Esophagus (tissue), 2 donors: ENCODE data around the gene ZDHHC24. TPM values are rescaled to one million over a fixed set of nuclear protein-coding genes. Genes with fewer than 3 reads are reported as not detected.

Experiments used
- H3K27ac ChIP-seq, 2 donors: one replicate each; pipeline ENCODE4 v1.5.1; 2013; ENCODE audit warnings: low read depth in 2 of 2, mild to moderate bottlenecking in 2 of 2, inconsistent platforms in 1 of 2, low read length in 1 of 2, moderate library complexity in 1 of 2
- H3K27me3 ChIP-seq, 2 donors: one replicate each; pipeline ENCODE4 v1.6.1; 2013; ENCODE audit warnings: low read length in 2 of 2, control low read depth in 1 of 2, mild to moderate bottlenecking in 1 of 2; ENCODE audit not compliant: insufficient read depth in 2 of 2, control insufficient read depth in 1 of 2
- H3K36me3 ChIP-seq, 2 donors: one replicate each; pipeline ENCODE4 v1.6.1; 2013; ENCODE audit warnings: low read length in 1 of 2; ENCODE audit not compliant: control insufficient read depth in 2 of 2, insufficient read depth in 2 of 2
- H3K4me1 ChIP-seq, 2 donors: one replicate each; pipeline ENCODE4 v1.6.1; 2013; ENCODE audit warnings: low read length in 1 of 2; ENCODE audit not compliant: control insufficient read depth in 2 of 2, insufficient read depth in 2 of 2
- H3K4me3 ChIP-seq, 2 donors: one replicate each; pipeline ENCODE4 v1.5.1; 2013; ENCODE audit warnings: low read length in 2 of 2, mild to moderate bottlenecking in 2 of 2, low read depth in 1 of 2, moderate library complexity in 1 of 2
- H3K9me3 ChIP-seq, 2 donors: one replicate each; pipeline ENCODE4 v1.6.1; 2013; ENCODE audit warnings: mild to moderate bottlenecking in 2 of 2, low read depth in 1 of 2, low read length in 1 of 2, moderate library complexity in 1 of 2; ENCODE audit not compliant: control insufficient read depth in 2 of 2, insufficient read depth in 1 of 2
- WGBS, 2 donors: extraction: QIAGEN DNeasy Blood & Tissue Kit; methylation state at CpG; one replicate each; pipeline ENCODE4 v1.1.7; 2013; 5-methylcytosine and 5-hydroxymethylcytosine counted together
- polyA plus RNA-seq, 2 donors: library from polyadenylated mRNA; stranded (reverse); fragments of 200-250 nt; gene quantifications; one replicate each; pipeline ENCODE4 v1.2.3, GENCODE V29; 2013
- donor health status: healthy with polysubstance abuse.
- donor health status: Bipolar disorder and iron deficiency.

The ZDHHC24 gene
- polyA plus RNA-seq, 2 donors, result 5.9 to 6.0 TPM

- H3K4me1 ChIP-seq, result peaks cover 3 to 4% of the 10 kb centered on the region in 2 donors
- WGBS, 2 donors, result 78 to 79% methylated on average over 14 of the region's 14 CpGs
- H3K4me3 ChIP-seq, result no peak overlapping the region
- no peaks in the 10 kb centered on the region for H3K9me3 ChIP-seq
- no peak overlapping the region for H3K27ac ChIP-seq
- H3K36me3 ChIP-seq, result no peaks in the 10 kb centered on the region
- no peaks in the 10 kb centered on the region for H3K27me3 ChIP-seq
Measured at GRCh38 chr11:66561178-66561974, 15.5 kb upstream of the ZDHHC24 start.

DNA sequence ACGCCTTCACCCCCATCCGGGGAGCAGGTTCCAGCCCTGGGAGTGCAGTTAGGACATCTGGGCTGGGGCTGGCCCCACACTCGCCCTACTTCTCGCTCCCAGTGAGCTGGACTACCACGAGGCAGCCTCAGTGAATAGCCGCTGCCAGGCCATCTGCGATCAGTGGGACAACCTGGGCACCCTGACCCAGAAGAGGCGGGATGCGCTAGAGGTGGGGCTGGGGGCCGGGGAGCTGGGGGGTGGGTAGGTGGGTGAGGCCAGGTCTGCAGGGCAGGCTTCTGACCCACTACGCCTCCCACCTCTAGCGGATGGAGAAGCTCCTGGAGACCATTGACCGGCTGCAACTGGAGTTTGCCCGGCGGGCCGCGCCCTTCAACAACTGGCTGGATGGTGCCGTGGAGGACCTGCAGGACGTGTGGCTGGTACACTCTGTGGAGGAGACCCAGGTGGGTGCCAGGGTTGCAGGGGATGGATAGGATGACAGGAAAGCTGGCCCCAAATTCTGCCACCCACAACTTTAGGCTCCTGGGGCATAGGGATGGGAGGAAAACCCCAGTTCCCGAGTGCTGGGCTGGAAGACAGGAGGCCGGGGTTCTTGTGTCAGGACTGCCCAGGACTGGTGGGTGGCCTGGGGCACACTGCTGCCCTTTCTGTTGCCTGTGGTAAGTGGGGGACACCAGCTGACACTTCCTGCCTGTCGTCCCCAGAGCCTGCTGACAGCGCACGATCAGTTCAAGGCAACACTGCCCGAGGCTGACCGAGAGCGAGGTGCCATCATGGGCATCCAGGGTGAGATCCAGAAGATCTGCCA is 14.2 kb upstream of the ZDHHC24 start:
- H3K4me3 ChIP-seq, result no peak overlapping the region
- WGBS, 2 donors, result 78 to 79% methylated on average over 27 of the region's 27 CpGs
- H3K27ac ChIP-seq, result no peak overlapping the region
- peaks cover 3 to 4% of the 10 kb centered on the region in 2 donors for H3K4me1 ChIP-seq
- no peaks in the 10 kb centered on the region for H3K36me3 ChIP-seq
- H3K27me3 ChIP-seq, result no peaks in the 10 kb centered on the region
- no peaks in the 10 kb centered on the region for H3K9me3 ChIP-seq

GRCh38 chr11:66559142-66559865 is 13.5 kb upstream of the ZDHHC24 start:
- H3K27ac ChIP-seq, result no peak overlapping the region
- no peaks in the 10 kb centered on the region for H3K9me3 ChIP-seq
- H3K4me3 ChIP-seq, result no peak overlapping the region
- peaks cover 3 to 4% of the 10 kb centered on the region in 2 donors for H3K4me1 ChIP-seq
- H3K27me3 ChIP-seq, result no peaks in the 10 kb centered on the region
- 14 to 18% methylated on average over 44 to 50 of the region's 50 CpGs for WGBS, 2 donors
- no peaks in the 10 kb centered on the region for H3K36me3 ChIP-seq

DNA sequence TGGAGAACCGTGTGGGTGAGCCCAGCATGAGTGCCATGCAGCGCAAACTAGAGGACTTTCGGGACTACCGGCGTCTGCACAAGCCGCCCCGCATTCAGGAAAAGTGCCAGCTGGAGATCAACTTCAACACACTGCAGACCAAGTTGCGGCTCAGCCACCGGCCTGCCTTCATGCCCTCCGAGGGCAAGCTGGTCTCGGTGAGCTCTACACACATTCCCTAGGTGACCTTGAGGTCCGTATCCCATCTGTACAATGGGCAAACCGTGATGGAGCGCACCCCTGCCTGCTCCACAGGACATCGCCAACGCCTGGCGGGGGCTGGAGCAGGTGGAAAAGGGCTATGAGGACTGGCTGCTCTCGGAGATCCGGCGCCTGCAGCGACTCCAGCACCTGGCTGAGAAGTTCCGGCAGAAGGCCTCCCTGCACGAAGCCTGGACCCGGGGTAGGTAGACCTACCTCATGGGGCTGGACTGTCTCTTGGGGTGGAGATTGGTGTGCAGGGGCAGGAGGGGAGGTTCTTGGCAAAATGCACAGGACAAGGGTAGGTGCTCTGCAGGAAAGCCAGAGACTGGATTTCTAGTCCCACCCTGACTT is 12.0 kb upstream of the ZDHHC24 start:
- Histone ChIP-seq H3K4me1 (peaks cover 3 to 4% of the 10 kb centered on the region in 2 donors), H3K9me3 (no peaks in the 10 kb centered on the region), H3K4me3 (no peak overlapping the region), H3K27me3 (no peaks in the 10 kb centered on the region), H3K36me3 (no peaks in the 10 kb centered on the region), H3K27ac (no peak overlapping the region)
- WGBS, 2 donors, result 93% methylated on average over 24 of the region's 24 CpGs

DNA sequence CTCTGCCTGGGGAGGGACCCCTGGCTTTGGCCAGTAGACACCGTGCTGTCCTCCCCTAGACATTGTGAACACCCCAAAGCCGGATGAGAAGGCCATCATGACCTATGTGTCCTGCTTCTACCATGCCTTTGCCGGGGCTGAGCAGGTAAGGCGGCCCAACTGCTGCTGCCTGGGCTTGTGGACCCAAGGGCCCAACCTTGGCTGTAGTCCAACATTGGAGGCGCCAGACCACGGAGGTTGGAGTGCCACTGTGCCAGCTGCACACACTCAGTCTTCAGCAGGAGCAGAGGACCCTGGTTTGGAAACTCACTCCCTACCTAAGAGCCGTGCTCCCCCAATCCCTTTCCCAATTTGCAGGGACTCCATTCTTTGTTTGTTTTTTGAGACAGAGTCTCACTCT is 10.2 kb upstream of the ZDHHC24 start:
- Histone ChIP-seq H3K4me3 (no peak overlapping the region), H3K27me3 (no peaks in the 10 kb centered on the region), H3K36me3 (no peaks in the 10 kb centered on the region), H3K27ac (no peak overlapping the region), H3K9me3 (no peaks in the 10 kb centered on the region), H3K4me1 (peaks cover 3 to 4% of the 10 kb centered on the region in 2 donors)
- 81 to 84% methylated on average over 7 of the region's 7 CpGs for WGBS, 2 donors

GRCh38 chr11:66555416-66555815 is 9.6 kb upstream of the ZDHHC24 start:
- H3K4me1 ChIP-seq, result peaks cover 3 to 4% of the 10 kb centered on the region in 2 donors
- H3K36me3 ChIP-seq, result no peaks in the 10 kb centered on the region
- no peak overlapping the region for H3K4me3 ChIP-seq
- H3K27ac ChIP-seq, result no peak overlapping the region
- H3K27me3 ChIP-seq, result no peaks in the 10 kb centered on the region
- no peaks in the 10 kb centered on the region for H3K9me3 ChIP-seq
- 64 to 68% methylated on average over 3 of the region's 3 CpGs for WGBS, 2 donors

DNA sequence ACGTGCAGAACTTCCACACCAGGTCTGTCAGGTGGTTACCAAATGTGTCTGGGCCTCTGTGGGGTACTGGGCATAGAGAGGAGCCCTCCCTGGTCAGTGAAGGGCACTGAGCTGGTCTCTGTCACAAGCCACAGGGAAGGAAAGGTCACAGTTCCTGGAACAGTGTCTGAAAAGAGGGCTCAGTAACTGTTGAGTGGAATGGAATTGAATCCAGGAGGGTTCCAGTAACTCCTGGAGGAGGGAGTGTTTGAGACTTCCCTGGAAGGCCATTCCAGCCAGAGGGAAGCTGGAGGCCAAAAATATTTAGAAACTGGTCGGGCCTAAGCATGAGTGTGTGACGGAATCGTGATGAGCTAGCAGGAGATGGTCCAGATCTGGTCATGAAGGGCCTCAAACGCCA is 8.8 kb upstream of the ZDHHC24 start:
- no peaks in the 10 kb centered on the region for H3K36me3 ChIP-seq
- H3K27me3 ChIP-seq, result no peaks in the 10 kb centered on the region
- H3K27ac ChIP-seq, result no peak overlapping the region
- WGBS, 2 donors, result 71 to 79% methylated on average over 5 of the region's 5 CpGs
- H3K9me3 ChIP-seq, result no peaks in the 10 kb centered on the region
- peaks cover 3 to 4% of the 10 kb centered on the region in 2 donors for H3K4me1 ChIP-seq
- no peak overlapping the region for H3K4me3 ChIP-seq

DNA sequence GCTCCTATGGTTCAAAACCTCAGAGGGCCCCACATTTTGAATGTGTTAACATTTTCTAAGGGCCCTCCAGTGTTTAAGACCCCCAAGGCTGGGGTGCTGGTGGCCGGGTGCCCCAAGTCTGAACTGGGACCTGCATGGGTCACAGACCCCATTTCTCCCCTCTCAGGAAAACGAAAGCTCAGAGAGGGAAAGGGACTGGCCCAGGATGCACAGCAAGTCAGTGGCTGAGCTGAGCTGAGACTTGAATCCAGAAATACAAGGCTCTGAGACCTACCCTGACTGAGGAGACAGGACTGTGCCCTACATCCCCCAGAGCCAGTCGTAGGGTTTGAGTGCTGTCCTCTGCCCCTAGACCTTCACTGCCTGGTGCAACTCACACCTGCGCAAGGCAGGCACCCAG is 5.0 kb upstream of the ZDHHC24 start:
- 88 to 91% methylated on average over 4 of the region's 4 CpGs for WGBS, 2 donors
- Histone ChIP-seq H3K4me1 (peaks cover 0 to 3% of the 10 kb centered on the region in 2 donors), H3K36me3 (no peaks in the 10 kb centered on the region), H3K9me3 (no peaks in the 10 kb centered on the region), H3K27ac (no peak overlapping the region), H3K4me3 (no peak overlapping the region), H3K27me3 (no peaks in the 10 kb centered on the region)

GRCh38 chr11:66549696-66550095 is 3.8 kb upstream of the ZDHHC24 start:
- Histone ChIP-seq H3K4me1 (peaks cover 0 to 3% of the 10 kb centered on the region in 2 donors), H3K4me3 (no peak overlapping the region), H3K36me3 (no peaks in the 10 kb centered on the region), H3K27me3 (no peaks in the 10 kb centered on the region), H3K9me3 (no peaks in the 10 kb centered on the region), H3K27ac (no peak overlapping the region)
- 91 to 93% methylated on average over 3 of the region's 3 CpGs for WGBS, 2 donors
